ENCODE measurements around the gene DAZ2.
"Not testable (repeated sequence)": the region's sequence is repeated elsewhere in the genome, so short reads cannot be mapped to it uniquely, and the experiment has no call there.

Gene DAZ2

GRCh38 chrY:23219233-23219632 lies at the start of gene DAZ2:
TSS of gene DAZ2 (plus strand) at chrY:23219533. CDS start at chrY:23219741, 208 bp downstream.
- not testable (repeated sequence) for DNase-seq (ENCODE audit: low read depth in 2 of 2)

- not testable (repeated sequence) for DNase-seq (ENCODE audit: low read depth in 2 of 2)
Measured at GRCh38 chrY:23198908-23199307, 20.4 kb upstream of the DAZ2 start, which contains the start of gene DAZ1. TSS of gene DAZ1 (minus strand) at chrY:23199008. CDS start at chrY:23198800, 208 bp downstream.

GRCh38 chrY:23207455-23207854 lies 11.9 kb upstream of the DAZ2 start:
- DNase-seq (ENCODE audit: low read depth in 2 of 2), result not testable (repeated sequence)

GRCh38 chrY:23209802-23210495 lies 9.4 kb upstream of the DAZ2 start:
- DNase-seq (ENCODE audit: low read depth in 2 of 2), result not testable (repeated sequence)

GRCh38 chrY:23210681-23211080 lies 8.7 kb upstream of the DAZ2 start:
- not testable (repeated sequence) for DNase-seq (ENCODE audit: low read depth in 2 of 2)
